ENCODE data around the gene TEAD1.

DNA sequence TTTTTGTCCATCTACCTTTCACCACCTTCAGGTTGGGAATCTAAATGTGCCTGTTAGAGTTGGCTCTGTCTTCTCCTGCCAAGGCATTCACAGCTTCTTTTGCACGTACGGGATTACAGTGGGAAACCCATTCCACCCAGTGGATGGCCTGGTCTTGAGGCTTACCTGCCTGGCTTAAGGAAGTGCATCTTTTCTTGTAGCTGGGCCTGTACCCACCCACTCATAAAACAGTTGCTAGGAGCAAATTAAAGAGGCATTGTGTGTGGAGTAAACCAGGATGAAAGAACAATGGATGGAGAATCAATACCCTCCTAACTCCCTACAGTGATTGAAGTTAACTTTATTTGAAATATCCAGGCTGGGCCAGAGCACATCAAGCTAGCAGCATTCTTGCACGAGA lies 71.6 kb downstream of the TEAD1 start:
- TF ChIP-seq POLR2A (IDR thresholded peaks at IDR 0.05) = no peak
- TF ChIP-seq, protein P1, sequence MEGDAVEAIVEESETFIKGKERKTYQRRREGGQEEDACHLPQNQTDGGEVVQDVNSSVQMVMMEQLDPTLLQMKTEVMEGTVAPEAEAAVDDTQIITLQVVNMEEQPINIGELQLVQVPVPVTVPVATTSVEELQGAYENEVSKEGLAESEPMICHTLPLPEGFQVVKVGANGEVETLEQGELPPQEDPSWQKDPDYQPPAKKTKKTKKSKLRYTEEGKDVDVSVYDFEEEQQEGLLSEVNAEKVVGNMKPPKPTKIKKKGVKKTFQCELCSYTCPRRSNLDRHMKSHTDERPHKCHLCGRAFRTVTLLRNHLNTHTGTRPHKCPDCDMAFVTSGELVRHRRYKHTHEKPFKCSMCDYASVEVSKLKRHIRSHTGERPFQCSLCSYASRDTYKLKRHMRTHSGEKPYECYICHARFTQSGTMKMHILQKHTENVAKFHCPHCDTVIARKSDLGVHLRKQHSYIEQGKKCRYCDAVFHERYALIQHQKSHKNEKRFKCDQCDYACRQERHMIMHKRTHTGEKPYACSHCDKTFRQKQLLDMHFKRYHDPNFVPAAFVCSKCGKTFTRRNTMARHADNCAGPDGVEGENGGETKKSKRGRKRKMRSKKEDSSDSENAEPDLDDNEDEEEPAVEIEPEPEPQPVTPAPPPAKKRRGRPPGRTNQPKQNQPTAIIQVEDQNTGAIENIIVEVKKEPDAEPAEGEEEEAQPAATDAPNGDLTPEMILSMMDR (IDR thresholded peaks at IDR 0.05) = no peak
